Right lobe of liver (tissue), 4 donors: ENCODE data around the gene SART1.

Experiments
- POLR2A ChIP-seq: fragments of 450-650 bp; IDR thresholded peaks from one replicate; pipeline ENCODE4 v1.6.1; 2017; ENCODE audit warnings: antibody characterized with exemption, mild to moderate bottlenecking
- TF ChIP-seq, protein P1 (sequence below), 4 donors: fragments of 200-600 bp in 3 of 4; fragments of 450-650 bp in 1 of 4; IDR thresholded peaks; one replicate each; pipeline versions ENCODE4 v1.5.1 to v1.8.0; 2016 to 2022; ENCODE audit warnings: antibody characterized with exemption in 4 of 4, mild to moderate bottlenecking in 2 of 4
- donor health status: DM: no; HTN: no; CAD: no.
- donor health status: DM: no; HTN: no; CAD: no.
- donor health status: DM: no; HTN: yes; CAD: no.

DNA sequence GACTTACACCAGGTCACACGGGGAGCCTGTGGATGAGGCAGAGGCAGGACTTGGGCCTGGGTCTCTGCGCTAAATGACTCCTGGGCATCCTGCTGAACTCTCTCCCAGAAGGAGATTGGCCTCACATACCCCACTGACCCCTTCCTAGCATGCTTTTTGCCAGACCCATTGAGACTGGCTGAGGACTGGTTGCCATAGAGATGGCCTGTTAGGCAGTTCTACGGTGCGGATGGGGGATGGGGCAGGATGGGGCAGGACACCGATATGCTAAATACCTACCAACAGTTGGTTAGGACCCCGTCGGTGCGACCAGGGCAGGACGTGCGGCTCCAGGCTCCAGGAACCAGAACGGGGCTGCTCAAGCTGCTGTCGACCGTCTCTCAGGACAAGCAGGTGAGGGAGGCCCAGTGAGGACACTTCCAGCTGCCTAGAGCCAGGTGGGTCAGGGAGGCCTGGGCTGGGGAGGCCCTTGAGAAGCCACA, 16.1 kb upstream of the SART1 start, which contains the start of gene TSGA10IP:
- TF ChIP-seq, protein P1, sequence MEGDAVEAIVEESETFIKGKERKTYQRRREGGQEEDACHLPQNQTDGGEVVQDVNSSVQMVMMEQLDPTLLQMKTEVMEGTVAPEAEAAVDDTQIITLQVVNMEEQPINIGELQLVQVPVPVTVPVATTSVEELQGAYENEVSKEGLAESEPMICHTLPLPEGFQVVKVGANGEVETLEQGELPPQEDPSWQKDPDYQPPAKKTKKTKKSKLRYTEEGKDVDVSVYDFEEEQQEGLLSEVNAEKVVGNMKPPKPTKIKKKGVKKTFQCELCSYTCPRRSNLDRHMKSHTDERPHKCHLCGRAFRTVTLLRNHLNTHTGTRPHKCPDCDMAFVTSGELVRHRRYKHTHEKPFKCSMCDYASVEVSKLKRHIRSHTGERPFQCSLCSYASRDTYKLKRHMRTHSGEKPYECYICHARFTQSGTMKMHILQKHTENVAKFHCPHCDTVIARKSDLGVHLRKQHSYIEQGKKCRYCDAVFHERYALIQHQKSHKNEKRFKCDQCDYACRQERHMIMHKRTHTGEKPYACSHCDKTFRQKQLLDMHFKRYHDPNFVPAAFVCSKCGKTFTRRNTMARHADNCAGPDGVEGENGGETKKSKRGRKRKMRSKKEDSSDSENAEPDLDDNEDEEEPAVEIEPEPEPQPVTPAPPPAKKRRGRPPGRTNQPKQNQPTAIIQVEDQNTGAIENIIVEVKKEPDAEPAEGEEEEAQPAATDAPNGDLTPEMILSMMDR (IDR thresholded peaks at IDR 0.05) = no peak
- TF ChIP-seq POLR2A = no peak
